ENCODE results near the gene PPP1R9B. TPM values are rescaled to one million over a fixed set of nuclear protein-coding genes. Genes with fewer than 3 reads are reported as not detected.
A peak's percentile ranks its signal among the peaks of the same experiment; 100 is the strongest.

The PPP1R9B gene
- total and polyA plus RNA-seq, 2 of the 8 experiments (the other 6 are each of a cell fraction or from before 2014, with no cell fraction given): 5.2 to 13.1 TPM

- no peak for TF ChIP-seq ATF2 (IDR thresholded peaks at IDR 0.05; ENCODE audit: low read length)
- no peak for TF ChIP-seq CREB1 (IDR thresholded peaks at IDR 0.05)
- TF ChIP-seq CBX5 (IDR thresholded peaks at IDR 0.05; ENCODE audit: low read depth, low read length): no peak
- no peak for TF ChIP-seq BCL11A (IDR thresholded peaks at IDR 0.05; ENCODE audit: low read depth in 2 of 2, low read length in 2 of 2)
- no peak for TF ChIP-seq SRF (IDR thresholded peaks at IDR 0.05; ENCODE audit: low read depth, low read length)
- TF ChIP-seq USF2 (IDR thresholded peaks at IDR 0.05; ENCODE audit: low read length): no peak
- TF ChIP-seq NANOG (IDR thresholded peaks at IDR 0.05; ENCODE audit: insufficient read depth, low read depth, low read length, poor library complexity, severe bottlenecking): no peak
- TF ChIP-seq TEAD4 (IDR thresholded peaks at IDR 0.05; ENCODE audit: low read depth, low read length): no peak
- peak; percentile 80 for TF ChIP-seq EGR1 (IDR thresholded peaks at IDR 0.05; ENCODE audit: borderline replicate concordance, low read depth, low read length)
- TF ChIP-seq EZH2 (IDR thresholded peaks at IDR 0.05; ENCODE audit: low read depth, low read length, severe bottlenecking): no peak
- TF ChIP-seq POU5F1 (IDR thresholded peaks at IDR 0.05; ENCODE audit: low read depth, low read length): no peak
- no peak for TF ChIP-seq RXRA (IDR thresholded peaks at IDR 0.05; ENCODE audit: insufficient read depth, low read depth, low read length)
These were observed 21.8 kb downstream of the PPP1R9B start (continued) for GRCh38 chr17:50128441-50129352.
